ENCODE data around the gene MLC1. TPM values are rescaled to one million over a fixed set of nuclear protein-coding genes. Genes with fewer than 3 reads are reported as not detected.

Gene MLC1
- total RNA-seq, result not detected in 2 replicates

DNA sequence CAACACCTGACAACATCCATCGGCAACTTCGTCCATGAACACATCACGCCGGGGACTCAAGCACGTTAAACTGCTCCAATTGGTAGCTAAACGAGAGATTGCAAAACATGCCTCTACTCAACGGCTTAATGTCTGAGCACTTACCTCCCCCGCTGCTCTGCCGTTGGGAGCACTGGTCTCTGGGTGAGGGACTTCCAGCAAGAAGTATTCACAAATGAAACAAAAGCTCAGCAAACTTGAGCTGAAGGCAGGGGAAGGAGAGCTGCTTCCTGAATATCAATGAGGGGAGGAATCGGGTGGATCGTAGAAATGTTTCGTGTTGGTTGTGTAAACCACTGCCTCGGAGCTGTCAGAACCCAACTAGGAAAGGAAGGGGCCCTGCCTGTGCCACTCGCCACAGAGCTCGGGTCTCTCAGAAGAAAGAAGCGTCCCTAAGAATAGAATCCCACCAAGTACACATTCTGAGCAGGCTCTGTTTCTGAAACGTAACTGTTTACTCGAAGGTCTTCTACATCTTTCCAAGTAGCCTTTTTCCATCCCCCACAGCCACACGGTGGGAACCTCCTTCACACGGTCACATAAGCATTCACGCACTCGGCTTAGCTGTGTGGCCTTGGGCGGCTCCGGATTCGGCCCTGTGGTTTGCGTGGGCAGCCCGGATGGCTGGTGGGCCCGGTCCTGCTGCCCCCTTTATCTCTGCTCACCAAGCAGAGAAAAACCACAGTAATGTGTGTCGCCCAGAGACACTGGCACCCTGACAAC, at the start of gene MLC1:
MLC1 (minus strand) TSS at position 216 of the 762 bp plus-strand sequence. CDS start 524 bp downstream, outside the sequence.
- H3K4me3 ChIP-seq (ENCODE audit: low read depth, low read length), result no peak within 1 kb of the TSS
- TF ChIP-seq CTCF (conservative IDR thresholded peaks at IDR 0.05; ENCODE audit: low read depth, low read length), result no peak
- DNase-seq (ENCODE audit: low read depth), result no peak

GRCh38 chr22:50134481-50134880, 49.3 kb upstream of the MLC1 start:
- TF ChIP-seq CTCF (conservative IDR thresholded peaks at IDR 0.05; ENCODE audit: low read depth, low read length), result no peak
- no peak for DNase-seq (ENCODE audit: low read depth)
- no peak overlapping the region for H3K4me3 ChIP-seq (ENCODE audit: low read depth, low read length)

DNA sequence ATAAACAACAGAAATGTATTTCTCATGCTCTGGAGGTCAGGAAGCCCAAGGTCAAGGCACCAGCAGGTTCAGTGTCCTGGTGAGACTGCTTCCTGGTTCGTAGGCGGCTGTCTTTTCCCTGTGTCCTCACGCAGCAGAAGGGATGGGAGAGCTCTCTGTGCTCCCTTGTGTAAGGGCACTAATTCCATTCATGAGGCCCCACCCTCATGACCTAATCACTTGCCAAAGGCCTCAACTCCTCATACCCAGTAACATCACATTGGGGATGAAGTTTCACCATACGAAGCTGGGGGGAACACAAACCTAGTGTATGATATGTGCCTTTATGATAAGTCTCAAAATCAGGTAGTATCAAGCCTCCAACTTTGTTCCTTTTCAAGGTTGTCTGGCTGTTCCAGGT, 46.7 kb upstream of the MLC1 start:
- no peak for DNase-seq (ENCODE audit: low read depth)
- no peak overlapping the region for H3K4me3 ChIP-seq (ENCODE audit: low read depth, low read length)
- TF ChIP-seq CTCF (conservative IDR thresholded peaks at IDR 0.05; ENCODE audit: low read depth, low read length), result no peak

- no peak for TF ChIP-seq CTCF (conservative IDR thresholded peaks at IDR 0.05; ENCODE audit: low read depth, low read length)
- H3K4me3 ChIP-seq (ENCODE audit: low read depth, low read length), result no peak overlapping the region
- DNase-seq (ENCODE audit: low read depth), result no peak
Observed at GRCh38 chr22:50129121-50129736, 44.0 kb upstream of the MLC1 start.

DNA sequence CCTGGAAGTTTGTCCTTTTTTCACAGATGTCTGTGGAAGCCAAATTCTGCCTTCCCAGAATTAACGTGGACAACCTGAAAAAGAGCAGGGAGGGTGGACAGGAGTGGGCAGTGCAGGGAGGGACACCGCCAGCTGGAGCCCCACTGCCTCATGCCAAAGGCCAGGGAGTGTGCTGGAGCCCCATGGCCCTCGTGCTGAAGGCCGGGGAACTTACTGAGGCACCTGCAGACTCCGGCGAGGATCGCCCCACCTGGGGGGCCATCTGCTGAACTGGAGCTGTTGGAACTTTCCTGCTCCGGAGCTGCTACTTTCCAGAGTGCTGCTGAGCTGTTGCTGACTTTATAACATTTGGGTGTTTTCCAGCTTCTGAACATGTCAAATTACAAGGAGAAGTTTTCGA, 39.8 kb upstream of the MLC1 start:
- H3K4me3 ChIP-seq (ENCODE audit: low read depth, low read length), result no peak overlapping the region
- TF ChIP-seq CTCF (conservative IDR thresholded peaks at IDR 0.05; ENCODE audit: low read depth, low read length), result no peak
- no peak for DNase-seq (ENCODE audit: low read depth)

- no peak for DNase-seq (ENCODE audit: low read depth)
- no peak overlapping the region for H3K4me3 ChIP-seq (ENCODE audit: low read depth, low read length)
- no peak for TF ChIP-seq CTCF (conservative IDR thresholded peaks at IDR 0.05; ENCODE audit: low read depth, low read length)
Observed at GRCh38 chr22:50123119-50123518, 37.9 kb upstream of the MLC1 start.
